ENCODE results near the gene SLC7A8.

The SLC7A8 gene

DNA sequence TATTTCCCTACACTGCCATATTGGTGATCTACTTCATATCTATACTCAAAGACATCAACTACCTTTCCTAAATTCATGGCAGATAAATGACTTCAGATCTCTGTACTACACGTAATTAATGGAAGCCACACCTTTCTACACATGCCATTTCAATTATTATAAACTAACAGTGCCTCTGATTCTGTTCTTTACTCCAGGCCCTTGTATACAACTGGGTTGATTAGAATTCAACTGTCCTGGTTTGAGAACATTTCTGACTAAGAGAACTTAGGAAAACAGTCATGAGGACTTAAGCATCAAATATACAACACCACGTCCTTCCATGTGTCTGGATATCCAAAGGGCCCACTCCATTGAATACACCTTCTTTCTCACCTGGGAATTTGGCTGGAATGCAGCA lies 90.4 kb downstream of the SLC7A8 start:
- DNase-seq: no peak

DNA sequence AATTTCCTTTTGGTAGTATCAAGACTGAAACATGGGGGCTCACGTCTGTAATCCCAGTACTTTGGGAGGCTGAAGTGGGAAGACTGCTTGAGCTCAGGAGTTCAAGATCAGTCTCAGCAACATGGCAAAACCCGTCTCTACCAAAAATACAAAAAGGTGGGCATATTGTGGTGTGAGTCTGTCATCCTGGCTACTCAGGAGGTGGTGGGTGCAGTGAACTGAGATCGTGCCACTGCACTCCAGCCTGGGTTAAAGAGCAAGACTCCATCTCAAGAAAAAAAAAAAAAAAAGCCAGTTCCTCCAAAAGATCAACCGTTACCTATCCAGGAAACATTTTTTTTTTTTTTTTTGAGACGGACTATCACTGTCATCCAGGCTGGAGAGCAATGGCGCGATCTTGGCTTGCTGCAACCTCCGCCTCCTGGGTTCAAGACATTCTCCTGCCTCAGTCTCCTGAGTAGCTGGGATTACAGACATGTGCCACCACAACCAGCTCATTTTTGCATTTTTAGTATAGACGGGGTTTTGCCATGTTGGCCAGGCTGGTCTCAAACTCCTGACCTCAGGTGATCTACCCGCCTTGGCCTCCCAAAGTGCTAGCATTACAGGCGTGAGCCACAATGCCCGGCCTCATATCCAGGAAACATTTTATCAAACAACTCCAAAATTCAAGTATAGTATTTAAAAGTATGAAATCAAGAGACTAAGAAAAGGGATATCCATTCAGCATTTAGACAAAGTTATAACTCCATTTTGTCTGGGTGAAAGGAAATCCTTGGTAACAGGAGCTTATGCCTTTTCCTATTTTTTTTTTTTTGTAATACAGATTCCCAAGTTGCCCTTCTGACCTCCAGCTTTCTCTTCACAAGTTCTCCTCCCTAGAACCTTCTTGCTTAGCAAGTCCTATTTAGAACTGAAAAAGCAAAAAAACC lies 91.9 kb downstream of the SLC7A8 start:
- no peak for DNase-seq

DNA sequence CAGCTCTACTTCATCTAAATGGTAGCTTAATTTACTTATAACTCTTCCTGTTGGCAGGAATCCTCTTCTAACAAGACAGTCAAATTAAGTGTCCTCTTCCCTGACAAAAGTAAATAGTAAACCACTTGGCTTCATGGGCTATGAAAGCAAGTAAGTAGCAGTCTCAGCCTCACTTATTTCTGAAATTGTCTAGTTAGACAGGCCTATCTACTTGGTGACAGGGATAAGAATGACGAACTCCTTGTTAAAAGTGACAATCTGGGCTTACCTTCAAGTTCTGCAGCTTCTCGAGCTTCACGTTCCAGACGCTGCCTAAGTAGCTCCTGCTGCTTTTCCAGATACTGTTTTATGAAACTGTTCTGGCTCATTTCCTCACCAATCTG lies 93.2 kb downstream of the SLC7A8 start:
- no peak for DNase-seq

DNA sequence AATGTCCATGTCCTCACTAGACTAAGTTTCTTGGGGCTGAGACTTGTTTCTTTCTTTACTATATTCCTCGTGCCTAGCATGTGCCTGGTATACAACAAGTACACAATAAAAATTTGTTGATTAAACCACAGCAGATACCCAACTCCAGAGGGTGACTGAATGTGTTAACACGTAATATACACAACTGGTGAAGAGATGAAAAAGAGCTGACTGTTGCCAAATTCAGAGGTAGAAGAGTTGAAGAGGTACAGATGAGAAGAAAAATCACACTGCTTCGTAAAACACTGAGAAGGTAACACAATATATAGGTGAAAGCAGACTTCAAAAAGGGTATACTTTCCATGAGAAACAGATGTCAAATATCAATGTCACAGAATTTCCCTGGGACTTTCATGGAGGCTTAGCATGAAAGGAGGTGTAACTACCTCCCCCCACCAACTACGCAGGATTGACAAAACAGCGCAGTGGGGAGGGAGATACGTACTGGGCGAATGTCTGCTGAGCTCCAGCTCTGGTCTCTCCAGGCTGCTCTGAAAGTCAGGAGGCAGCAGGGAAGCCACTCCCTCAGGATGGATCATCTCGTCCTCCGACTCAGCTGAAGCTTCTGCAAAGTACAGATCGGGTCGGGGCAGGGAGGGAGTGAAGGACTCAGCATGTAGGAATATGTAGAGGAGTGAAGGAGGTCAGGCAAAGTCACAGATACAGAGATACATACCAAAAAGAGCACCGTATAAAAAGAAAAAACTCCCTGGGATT lies 93.8 kb downstream of the SLC7A8 start:
- DNase-seq: no peak

DNA sequence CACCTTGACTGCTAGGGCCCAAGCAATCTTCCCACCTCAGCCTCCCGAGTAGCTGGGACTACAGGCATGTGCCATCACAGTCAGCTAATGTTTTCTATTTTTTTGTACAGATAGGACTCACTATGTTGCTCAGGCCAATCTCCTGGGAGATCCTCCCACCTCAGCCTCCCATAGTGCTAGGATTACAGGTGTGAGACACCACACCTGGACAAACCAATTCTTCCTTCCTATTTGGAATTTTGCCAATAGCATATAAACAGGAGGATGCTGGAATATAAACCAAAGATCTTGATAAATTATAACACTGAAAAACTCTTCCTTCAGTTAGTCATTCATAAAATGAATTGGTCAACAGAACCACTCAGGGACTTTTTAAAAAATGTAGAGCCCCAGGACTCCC lies 96.9 kb downstream of the SLC7A8 start:
- no peak for DNase-seq

DNA sequence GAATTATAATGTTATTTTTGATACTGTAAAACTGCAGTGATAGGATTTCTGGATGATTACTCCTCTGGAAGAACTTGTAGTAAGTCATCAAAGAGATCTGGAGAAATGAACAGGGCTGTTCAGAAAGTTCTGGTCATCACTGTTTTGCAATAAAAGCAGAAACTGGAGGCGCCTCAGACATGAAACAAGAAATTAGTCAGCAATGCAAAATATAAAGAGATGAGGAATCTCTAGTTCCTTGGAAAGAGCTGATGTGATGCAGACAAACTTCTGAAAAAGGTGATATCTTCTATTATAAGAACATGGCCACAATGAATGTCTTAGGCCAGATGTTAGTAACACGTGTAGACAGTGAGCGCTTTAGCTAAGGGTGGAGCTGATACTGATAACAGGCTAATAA lies 98.0 kb downstream of the SLC7A8 start:
- DNase-seq: no peak

DNA sequence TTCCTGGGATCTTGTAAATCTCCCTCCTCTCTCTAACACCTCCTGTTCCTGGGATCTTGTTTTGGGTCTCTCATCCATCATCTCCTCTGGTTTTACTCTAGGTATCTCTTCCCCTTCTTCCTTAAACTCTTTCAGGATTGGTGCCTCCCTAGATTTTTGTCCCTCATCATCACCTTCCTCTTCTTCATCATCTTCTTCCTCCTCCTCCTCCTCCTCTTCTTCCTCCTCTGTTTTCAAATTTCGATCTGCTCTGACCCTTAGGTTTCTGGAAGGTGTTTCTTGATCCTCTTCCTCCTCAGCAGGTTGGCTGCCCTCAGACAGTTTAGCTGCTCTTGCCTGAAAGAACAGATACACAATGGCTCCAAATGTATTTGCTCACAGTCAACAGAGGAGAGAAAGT lies 103.0 kb downstream of the SLC7A8 start:
- no peak for DNase-seq

DNA sequence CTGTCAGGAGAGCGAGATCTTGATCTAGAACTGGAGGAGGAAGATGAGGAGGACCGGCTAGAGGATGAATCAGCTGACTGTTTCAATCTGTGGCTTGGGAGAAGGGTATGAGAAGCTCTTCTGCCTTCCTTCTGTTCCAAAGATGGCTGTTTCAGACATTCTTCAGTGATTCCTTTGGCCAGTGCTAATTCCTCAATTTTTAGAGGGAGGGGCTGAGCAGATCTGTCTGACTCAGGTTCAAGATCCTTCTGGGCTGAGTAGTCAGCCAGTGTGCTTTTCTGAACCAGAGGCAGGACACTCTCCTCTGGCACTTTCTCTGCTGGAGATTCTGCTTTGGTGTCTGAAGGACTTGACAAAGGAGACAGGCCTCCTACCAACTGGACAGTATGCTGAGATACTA lies 103.7 kb downstream of the SLC7A8 start:
- peak; percentile 49 for DNase-seq

DNA sequence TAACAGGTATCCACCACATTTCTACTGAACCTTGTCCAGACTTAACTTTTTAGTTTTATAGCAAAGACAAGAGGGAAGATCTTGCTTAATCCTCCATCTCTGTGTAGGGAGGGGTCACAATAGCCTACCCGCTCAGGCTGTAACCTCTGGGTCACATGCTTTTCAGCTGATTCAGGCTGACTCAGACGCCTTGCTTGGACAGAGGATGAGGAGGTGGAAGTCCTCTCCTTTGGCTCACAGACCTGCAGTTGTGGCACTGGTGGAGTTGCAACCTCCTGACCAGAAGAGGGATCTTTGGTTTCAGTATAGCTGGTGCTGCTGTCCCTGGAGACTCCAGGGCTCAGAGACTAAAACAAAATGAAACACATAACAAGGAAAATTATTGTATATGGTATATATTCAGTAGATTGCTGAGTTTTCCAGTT lies 104.8 kb downstream of the SLC7A8 start:
- DNase-seq: peak; percentile 86

DNA sequence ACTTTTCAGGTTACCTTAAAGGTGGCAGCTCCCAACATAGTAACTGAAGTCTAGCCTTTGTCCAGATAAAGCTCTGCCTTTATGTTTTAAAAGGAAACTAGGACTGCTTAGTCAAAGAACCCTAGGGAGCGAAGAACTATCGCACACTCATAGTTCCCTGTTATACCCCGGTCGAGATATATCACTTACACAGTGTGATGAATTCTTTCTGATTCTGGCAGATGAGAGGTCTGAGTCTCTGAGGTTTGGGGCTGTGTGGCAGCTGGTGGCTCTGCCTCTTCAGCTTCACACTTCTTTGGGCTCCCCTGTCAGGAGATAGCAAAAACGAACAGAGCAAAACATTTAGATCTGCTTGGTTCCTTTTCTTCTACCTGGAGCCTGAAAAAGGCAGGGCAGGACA lies 105.5 kb downstream of the SLC7A8 start:
- peak; percentile 7 for DNase-seq

DNA sequence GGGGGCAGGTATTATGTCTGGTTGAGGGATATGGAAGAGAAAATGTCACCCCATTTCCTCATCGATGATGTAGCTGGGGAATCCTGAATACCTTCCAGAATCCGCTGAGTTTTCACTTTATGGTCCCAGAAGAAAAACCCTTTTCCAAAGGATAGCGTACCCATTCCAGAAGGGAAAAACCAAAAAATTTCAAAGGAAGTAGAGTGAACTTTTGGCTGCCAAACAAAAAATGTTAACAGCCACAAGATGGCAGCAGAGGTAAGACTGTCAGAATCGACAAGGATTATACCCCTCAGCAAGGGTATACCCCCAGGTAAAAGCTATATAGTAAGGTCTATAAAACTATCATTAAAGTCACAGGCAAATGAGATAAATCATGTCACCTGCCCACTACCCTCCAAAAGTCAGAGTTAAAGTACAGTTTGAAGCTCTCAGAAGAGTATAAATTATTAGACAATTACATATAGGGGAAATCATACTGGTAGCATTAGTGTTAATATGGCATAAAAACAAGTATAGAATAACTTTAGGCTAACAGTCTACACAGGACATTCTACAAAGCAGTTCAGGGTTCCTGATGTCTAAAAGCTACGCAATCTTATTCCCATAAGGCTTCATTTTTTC lies 106.6 kb downstream of the SLC7A8 start:
- DNase-seq: no peak

Measured in fibroblast of upper back skin (primary cell).